GM21528 (cell line): ENCODE data around the gene CAMKK2.
"Not testable (repeated sequence)": the region's sequence is repeated elsewhere in the genome, so short reads cannot be mapped to it uniquely, and the experiment has no call there.

ENCODE experiments used
- ATAC-seq: cut with Tn5 transposase; IDR thresholded peaks from one replicate; pipeline ENCODE4 v1.9.1; 2021; ENCODE audit warnings: mild to moderate bottlenecking, moderate library complexity; ENCODE audit not compliant: unreplicated experiment, low FRiP score

The CAMKK2 gene

DNA sequence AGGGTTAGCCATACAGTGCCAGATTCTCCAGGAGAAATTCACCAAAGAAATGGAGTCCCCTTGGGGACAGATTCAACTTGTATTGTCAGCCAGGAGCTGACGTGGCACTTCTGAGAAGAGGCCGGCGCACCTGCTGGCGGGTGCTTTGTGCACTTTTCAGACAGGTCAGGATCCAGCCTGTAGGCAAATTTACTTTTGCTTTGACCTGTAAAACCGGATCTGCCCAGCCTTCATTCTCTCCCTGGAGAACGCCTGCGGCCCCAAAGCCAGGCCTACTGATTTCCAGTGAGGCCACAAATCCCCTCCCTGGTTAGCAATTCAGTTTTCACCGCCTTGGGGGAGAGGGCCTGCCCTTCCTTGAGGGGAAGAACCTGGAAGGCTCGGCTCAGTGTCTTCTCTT is 69.2 kb downstream of the CAMKK2 start:
- ATAC-seq = no peak

DNA sequence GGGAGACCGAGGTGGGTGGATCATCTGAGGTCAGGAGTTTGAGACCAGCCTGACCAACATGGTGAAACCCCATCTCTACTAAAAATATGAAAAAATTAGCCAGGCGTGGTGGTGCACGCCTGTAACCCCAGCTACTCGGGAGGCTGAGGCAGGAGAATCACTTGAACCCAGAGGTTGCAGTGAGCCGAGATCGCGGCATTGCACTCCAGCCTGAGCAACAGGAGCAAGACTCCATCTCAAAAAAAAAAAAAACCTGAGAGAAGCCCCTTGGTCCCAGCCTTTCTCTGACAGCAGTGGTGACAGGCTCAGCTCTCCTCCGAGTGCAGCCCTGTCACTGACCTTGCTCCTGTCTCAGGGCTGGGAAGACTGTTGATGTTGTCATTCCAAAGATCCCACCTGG is 69.6 kb downstream of the CAMKK2 start:
- ATAC-seq = not testable (repeated sequence)

DNA sequence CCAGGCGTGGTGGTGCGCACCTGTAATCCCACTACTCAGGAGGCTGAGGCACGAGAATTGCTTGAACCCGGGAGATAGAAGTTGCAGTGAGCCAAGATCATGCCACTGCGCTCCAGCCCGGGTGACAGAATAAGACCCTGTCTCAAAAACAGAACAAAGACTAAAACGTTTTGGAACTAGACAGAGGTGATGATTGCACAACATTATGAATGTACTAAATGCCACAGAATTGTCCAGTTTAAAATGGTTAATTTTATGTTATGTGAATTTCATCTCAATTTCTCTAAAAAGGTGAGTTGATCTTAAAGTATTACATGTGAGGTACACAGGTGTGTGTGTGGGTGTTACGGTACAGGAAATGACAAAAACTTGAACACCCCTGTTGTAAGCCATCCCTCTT is 70.1 kb downstream of the CAMKK2 start:
- ATAC-seq = no peak

DNA sequence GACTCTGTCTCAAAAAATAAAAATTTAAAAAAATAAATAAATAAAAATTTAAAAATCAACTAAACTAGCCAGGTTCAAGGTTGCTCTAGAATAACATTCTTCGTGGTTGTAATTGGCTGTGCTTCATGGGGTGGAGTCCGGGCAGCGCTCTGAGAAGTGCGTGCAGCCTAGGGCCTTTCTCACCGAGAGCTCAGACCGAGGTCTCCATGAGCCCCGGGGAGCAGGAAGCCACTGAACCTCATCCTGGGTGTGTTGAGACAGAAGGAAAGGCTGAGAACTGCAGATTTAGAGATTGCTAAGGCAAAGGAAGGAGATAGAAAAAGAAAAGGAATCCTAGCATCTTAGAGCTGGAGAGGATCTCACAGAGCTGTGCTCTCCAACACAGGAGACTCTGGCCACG is 71.9 kb downstream of the CAMKK2 start:
- no peak for ATAC-seq

DNA sequence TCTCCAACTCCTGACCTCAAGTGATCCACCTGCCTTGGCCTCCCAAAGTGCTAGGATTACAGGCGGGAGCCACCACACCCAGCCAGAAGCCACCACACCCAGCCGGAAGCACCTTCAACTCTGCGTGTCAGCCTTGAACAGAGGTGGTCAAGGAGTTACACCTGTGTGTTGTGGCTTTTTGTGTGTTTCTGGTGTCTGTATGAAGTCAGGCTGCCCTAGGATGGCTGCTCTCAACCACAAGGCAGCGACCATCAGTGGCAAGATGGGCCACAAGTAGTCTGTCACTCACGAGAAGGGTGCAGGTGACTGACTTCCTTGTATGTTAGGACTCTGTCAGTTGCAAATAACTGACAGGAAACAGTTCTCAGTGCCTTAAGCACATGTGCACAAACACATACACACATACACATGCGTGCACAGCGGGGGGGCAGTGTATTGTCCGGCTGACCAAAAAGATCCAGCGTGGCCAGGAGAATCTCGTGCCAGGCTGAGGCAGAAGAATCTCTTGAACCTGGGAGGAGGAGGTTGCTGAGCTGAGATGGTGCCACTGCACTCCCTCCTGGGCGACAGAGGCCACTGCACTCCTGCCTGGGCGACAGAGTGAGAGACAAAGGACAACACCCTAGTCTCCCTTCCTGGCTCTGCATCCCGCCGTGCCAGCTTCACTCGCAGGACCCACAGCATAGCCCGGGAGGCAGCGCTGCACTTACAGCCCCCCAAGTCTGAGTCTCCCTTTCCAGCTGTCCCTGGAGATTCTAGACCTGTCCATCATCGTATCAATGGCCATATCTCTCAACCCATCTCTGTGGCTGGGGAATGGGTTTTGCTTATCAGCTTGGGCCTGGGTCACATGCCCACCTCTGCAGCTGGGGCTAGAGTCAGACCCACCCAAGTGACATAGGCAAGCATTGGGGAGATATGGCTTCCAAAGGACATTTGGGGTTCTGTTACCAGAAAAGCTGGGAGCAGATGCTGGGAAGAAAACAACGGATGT is 72.9 kb downstream of the CAMKK2 start:
- ATAC-seq = no peak

DNA sequence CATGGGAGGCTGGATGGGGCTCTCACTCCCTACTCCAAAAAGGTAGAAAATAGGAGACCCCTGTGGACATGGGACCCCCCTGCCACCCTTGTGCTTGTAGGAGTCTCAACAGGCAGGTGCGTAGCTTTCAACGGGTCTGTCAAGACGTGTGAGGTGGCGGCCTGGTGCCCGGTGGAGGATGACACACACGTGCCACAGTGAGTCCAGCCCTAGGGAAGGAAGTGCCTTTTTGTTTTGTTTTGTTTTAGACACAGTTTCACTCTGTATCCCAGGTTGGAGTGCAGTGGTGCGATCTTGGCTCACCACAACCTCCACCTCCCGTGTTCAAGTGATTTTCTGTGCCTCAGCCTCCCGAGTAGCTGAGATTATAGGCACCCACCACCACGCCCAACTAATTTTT is 73.7 kb downstream of the CAMKK2 start:
- ATAC-seq = no peak

DNA sequence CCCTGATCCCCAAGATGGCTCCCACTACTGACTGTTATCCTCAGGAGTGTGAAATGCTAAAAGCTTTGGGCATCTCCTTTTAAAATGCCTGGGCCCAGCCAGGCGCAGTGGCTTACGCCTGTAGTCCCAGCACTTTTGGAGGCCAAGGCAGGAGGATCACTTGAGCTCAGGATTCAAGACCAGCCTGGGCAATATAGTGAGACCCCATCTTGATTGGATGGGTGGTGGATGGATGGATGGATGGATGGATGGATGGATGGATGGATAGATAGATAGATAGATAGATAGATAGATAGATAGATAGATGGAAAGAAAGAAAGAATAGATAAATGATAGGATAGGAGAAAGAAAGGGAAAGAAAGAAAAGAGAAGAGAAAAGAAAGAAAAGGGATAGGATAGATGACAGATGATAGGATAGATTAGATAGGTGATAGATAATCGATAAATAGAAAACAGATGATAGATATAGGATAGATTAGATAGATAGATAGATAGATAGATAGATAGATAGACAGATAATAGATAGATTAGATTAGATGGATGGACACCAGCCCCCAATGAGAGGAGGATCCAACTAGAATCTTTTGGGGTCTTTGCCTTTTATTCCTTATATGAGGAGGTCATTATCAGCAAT is 77.0 kb downstream of the CAMKK2 start:
- ATAC-seq = no peak

DNA sequence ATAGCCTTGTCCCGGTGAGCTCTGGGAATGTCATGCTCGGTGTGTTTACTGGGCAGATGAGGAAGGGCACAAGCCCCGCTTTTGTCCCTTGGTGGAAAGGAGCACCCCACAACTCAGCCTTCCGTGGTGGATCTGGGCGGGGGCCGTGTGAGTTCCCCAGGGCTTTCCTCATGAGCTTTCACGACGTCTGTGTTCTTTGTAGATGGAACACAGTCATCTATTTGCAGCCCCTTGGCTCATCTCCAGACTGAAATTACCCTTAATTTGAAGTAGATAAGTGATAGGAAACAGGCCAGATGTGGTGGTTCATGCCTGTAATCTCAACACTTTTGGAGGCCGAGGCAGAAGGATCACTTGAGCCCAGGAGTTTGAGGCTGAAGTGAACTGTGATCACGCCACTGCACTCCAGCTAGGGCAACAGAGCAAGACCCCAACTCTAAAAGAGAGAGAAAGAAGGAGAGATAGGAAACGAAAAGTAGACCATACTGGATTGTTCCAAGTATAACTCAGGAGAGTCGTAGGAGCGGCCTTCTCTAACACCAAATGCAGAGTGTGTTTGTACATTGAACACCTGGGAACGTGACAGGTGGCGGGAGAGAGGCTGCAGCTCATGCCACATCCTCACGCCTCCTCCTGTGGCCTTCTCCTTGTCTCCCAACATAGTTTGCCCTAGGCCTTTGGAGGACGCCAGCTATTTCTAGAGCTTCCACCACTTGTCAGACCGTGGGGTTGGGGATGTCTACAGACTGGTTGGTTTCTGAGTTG is 77.7 kb downstream of the CAMKK2 start:
- no peak for ATAC-seq

DNA sequence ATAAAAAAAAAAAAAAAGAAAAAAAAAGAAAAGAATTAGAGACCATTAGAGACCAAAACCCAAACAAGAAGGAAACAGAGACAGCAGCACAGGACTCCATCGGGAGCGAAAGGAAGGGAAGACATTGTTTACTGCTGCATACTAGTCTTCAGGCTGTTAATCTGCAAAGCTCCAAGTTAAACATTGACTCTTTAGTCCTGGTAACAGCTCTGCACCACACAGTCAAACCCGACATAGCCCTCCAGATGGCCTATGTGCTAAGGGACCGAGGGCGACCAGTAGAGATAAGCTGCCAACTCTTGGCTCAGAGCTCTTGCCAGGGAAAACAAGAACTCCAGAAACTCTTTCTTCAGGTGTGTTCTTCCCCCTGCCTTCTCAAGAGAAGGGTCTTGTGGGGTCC is 78.7 kb downstream of the CAMKK2 start:
- no peak for ATAC-seq

DNA sequence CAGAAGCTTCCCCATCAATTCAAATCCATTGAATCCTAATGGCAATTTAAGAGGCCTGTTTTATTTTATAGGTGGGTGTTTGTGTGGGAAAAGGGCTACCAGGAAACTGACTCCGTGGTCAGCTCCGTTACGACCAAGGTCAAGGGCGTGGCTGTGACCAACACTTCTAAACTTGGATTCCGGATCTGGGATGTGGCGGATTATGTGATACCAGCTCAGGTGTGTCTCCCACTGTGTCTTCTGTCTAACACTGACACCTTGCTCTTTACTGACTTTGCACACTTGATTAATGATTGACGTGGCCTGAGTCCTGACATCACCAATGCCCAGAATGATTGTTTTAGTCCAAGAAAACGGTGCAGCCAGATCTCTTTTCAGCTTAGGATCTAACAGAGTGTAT is 79.4 kb downstream of the CAMKK2 start:
- no peak for ATAC-seq

DNA sequence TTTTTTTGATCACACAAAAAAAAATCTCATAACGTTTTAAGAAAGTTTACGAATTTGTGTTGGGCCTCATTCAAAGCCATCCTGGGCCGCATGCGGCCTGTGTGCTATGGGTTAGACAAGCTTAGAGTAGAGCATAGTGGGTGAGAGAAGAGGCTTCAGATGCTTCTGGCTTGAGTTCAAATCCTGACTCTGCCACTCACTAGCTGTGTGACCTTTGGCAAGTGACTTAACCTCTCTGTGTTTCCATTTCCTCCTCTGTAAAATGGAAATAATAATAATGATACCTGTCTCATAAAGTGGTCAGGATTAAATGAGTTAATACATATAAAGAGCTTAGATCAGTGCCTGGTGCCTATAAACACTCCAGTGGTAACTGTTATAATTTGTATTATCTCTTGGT is 80.4 kb downstream of the CAMKK2 start:
- ATAC-seq = no peak

DNA sequence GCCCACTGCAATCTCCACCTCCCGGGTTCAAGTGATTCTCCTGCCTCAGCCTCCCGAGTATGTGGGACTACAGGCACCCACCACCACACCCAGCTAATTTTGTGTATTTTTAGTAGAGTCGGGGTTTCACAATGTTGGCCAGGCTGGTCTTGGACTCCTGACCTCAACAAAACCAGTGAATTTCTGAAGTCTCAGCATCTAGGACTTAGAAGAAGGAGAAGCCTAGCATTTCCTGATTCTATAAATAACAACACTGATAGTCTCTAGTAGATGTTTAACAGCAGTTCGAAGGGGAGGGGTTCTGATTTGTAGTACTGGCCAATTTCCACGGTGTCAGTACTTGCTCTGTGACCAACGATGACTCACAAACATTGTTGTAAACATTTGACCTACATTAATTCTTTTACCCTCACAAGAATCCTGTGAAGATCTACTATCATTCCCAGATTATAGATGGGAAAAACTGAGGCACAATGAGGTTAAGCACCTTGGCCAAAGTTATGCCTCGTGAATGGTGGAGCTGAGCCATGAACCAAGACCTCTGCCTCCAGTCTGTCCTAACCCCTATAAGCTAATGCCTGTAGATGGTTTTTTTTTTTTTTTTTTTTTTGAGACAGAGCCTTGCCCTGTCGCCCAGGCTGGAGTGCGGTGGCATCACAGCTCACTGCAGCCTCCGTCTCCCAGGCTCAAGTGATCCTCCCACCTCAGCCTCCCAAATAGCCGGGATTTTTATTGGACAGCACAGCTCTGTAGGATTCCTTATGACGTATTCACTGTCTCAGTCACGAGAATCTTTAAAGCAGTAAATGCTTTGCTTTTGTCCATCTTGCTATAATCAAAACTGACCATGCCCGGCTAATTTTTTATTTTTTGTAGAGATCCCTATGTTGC is 81.4 kb downstream of the CAMKK2 start:
- no peak for ATAC-seq

DNA sequence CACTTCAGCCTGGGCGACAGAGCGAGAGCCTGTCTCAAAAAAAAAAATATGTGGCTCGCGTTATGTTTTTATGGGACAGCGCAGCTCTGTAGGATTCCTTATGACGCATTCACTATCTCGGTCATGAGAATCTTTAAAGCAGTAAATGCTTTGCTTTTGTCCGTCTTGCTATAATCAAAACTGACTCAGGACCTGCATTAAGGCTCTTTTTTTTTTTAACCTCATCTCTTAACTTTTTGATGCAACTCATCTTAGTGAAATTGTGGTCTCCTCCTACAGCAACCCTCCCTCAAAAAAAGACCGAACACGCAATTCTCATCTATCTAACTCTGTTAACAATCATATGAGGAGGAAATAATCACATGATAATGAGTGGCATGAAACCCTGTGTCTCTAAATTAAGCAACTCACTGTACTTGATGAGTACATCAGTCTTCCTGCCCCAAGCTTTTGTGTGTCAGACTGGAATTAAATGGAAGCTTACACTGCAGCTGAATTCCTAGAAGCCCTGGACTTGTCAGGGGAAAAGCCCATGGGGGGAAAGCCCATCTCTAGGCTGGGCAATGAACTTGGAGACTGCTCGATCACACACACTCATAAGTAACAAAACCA is 82.2 kb downstream of the CAMKK2 start:
- ATAC-seq = no peak

DNA sequence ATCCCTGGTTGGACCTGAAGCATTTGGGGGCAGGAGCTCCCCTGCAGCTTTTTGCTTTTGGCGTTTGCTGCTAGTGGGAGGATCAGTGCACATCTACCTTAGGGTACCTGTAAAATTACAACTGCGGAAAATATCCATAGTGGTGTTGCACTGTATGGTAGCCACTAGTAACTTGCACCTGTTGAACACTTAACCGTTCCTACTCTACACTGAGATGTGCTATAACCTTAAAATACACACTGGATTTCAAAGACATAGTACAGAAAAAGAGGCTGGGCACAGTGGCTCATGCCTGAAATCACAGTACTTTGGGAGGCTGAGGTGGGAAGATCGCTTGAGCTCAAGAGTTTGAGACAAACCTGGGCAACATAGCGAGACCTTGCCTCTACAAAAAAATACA is 83.6 kb downstream of the CAMKK2 start:
- ATAC-seq = no peak

DNA sequence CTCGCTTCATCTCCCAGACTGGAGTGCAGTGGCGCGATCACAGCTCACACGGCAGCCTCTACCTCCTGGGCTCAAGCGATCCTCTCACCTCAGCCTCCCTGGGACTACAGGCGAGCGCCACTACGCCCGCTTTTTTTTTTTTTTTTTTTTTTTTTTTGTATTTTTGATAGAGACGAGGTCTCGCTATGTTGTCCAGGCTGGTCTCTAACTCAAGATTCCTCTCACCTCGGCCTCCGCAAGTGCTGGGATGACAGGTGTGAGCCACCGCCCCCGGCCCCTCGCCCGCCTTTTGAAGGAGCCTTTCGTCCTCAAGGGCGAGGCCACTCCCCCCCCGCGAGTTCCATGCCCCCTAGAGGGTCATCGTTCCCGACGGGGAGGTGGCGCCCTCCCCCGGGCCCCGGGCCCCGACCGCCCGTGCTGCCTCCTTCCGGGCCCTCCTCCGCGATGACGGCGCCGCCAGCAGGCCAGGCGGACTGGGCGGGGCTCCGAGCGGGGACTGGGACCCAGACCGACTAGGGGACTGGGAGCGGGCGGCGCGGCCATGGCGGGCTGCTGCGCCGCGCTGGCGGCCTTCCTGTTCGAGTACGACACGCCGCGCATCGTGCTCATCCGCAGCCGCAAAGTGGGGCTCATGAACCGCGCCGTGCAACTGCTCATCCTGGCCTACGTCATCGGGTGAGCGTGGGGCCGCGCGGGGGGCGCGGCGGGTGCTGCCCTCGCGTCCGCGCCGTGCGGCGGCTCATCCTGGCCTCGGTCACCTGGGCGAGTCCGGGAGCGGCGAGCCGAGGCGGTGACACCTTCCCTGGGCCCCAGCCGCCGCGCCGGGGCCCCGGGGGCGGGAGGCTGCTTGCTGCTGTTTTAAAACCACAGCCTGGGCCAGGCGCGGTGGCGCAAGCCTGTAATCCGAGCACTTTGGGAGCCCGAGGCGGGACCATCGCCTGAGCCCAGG is 86.6 kb downstream of the CAMKK2 start, which contains the start of gene P2RX4:
TSS of gene P2RX4 (plus strand) at position 506 of the 949 bp plus-strand sequence. CDS start at position 542, 36 bp downstream.
- peak; percentile 89 for ATAC-seq

DNA sequence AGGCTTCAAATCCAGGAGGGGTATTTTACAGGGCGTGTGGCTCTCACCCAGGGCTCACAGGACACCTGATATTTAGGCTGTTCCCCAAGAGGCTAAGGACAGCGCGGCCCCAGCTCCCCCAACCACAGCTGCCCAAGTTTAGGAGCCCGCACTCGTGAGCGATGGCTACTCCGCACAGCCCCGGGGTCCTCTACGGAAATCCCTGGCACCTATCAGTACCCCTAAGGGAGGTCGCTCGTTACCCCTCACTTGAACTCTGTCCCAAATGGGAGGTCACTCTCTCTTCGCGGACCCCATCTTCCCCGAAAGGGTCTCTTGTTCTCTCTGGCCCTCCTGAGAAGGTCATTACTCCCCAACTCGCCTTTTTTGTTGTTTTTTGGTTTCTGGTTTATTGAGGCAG is 87.3 kb downstream of the CAMKK2 start:
- no peak for ATAC-seq

DNA sequence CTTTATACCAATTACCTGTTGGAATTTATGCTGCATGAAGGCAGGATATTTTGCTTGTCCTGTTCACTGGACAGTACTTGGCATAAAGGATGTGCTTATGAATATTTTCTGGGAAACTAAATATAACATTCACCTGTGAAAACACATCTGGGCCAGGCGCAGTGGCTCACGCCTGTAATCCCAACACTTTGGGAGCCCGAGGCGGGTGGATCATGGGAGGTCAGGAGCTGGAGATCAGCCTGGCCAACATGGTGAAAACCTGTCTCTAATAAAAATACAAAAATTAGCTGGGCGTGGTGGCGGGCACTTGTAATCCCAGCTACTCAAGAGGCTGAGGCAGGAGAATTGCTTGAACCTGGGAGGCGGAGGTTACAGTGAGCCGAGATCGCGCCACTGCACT is 87.9 kb downstream of the CAMKK2 start:
- not testable (repeated sequence) for ATAC-seq

DNA sequence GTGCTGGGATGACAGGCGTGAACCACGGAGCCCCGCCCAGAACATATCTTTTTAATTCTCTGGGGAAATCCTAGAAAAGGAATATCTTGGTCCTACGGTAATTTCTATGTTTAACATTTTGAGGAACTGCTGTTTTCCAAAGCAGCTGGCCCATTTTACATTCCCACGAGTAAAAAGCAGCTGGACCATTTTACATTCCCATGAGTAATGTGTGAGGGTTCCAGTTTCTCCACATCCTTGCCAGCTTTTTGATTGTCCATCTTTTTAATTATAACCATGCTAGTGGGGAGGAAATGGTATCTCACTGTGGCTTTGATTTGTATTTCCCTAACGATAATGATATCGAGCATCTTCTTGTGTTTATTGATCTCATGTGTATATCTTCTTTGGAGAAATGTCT is 91.0 kb downstream of the CAMKK2 start:
- no peak for ATAC-seq

DNA sequence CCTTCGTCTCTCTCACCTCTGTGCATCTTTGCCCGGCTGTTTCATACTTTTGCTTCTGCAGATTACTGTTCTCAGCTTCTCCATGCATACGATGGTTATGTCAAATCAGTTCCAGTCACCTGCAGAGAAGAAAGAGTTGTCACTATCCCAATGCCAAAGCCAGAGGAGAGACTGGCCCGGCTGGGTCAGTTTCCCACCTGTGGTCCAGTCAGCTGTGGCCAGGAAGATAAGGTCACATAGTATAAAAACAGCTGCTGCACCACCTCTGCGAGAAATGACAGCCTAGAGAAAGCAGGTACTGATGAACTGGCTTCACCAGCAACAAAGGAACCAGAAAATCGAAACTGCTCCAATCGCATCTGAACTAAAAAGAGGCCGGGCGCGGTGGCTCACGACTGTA is 93.0 kb downstream of the CAMKK2 start:
- ATAC-seq = no peak
